Sigmoid colon (tissue), 7 donors: ENCODE results near the gene SYNGAP1. TPM values are rescaled to one million over a fixed set of nuclear protein-coding genes. Genes with fewer than 3 reads are reported as not detected.

Experiments
- DNase-seq: peaks from one replicate; pipeline ENCODE4 v3.0.0-alpha.2; 2019
- H3K27ac ChIP-seq, 4 donors: fragments of 200-600 bp; sonication (generic); one replicate each; pipeline ENCODE4 v1.5.1; 2016 to 2019; ENCODE audit warnings: mild to moderate bottlenecking in 1 of 4
- H3K27me3 ChIP-seq, 3 donors: fragments of 200-600 bp; sonication (generic); one replicate each; pipeline ENCODE4 v1.5.1; 2019; ENCODE audit warnings: mild to moderate bottlenecking in 1 of 3
- H3K36me3 ChIP-seq, 4 donors: fragments of 200-600 bp; sonication (generic); one replicate each; pipeline ENCODE4 v1.5.1; 2016 to 2019
- H3K4me1 ChIP-seq, 4 donors: fragments of 200-600 bp; sonication (generic); one replicate each; pipeline ENCODE4 v1.5.1; 2017 to 2019
- H3K4me3 ChIP-seq, 4 donors: fragments of 200-600 bp; sonication (generic); one replicate each; pipeline ENCODE4 v1.5.1; 2017 to 2019; ENCODE audit warnings: mild to moderate bottlenecking in 2 of 4, moderate library complexity in 1 of 4
- H3K9me3 ChIP-seq, 4 donors: fragments of 200-600 bp in 3 of 4; sonication (generic) in 3 of 4; one replicate each; pipeline versions ENCODE4 v1.5.1 to v1.6.1; 2013 to 2019
- EP300 ChIP-seq, 4 donors: sonication (generic); formaldehyde crosslinking; IDR thresholded peaks; one replicate each; pipeline ENCODE4 v1.6.1; 2017; ENCODE audit warnings: antibody characterized with exemption in 4 of 4
- POLR2A ChIP-seq, 2 donors: fragments of 450-650 bp; IDR thresholded peaks; one replicate each; pipeline ENCODE4 v1.6.1; 2016; ENCODE audit warnings: antibody characterized with exemption in 2 of 2, mild to moderate bottlenecking in 2 of 2, moderate library complexity in 2 of 2
- POLR2AphosphoS5 ChIP-seq, 4 donors: sonication (generic); formaldehyde crosslinking; IDR thresholded peaks; one replicate each; pipeline ENCODE4 v1.6.1; 2017; ENCODE audit warnings: antibody characterized with exemption in 4 of 4
- WGBS, 2 donors: extraction: QIAGEN DNeasy Blood & Tissue Kit; methylation state at CpG; one replicate each; pipeline ENCODE4 v1.1.7; 2013; 5-methylcytosine and 5-hydroxymethylcytosine counted together
- intact Hi-C: fragments of 100-400 bp; cut with DNase I; formaldehyde crosslinking; loops from one replicate; pipeline ENCODE4 v1.15.1; 2023
- polyA plus RNA-seq, 3 donors: library from polyadenylated mRNA; stranded (reverse); fragments of 200-250 nt; gene quantifications; one replicate each; pipeline ENCODE4 v1.2.3, GENCODE V29; 2013
- total RNA-seq, 4 donors: library from RNA; depleted of rRNA; stranded (reverse); fragments of >200 nt; gene quantifications; one replicate each; pipeline ENCODE4 v1.1.0, GENCODE V29; 2016
- TF ChIP-seq, protein P1 (sequence below), 4 experiments: fragments of 450-650 bp in 3 of 4; fragments of 200-600 bp in 1 of 4; IDR thresholded peaks; one replicate each; pipeline ENCODE4 v1.5.1; 2016 to 2019; ENCODE audit warnings: antibody characterized with exemption in 4 of 4, mild to moderate bottlenecking in 3 of 4, moderate library complexity in 2 of 4
- donor health status: healthy with polysubstance abuse.
- donor health status: Bipolar disorder and iron deficiency.
- donor health status: healthy.

SYNGAP1 gene
- total and polyA plus RNA-seq, 7 donors = 0.92 to 24.6 (median 9.9) TPM

DNA sequence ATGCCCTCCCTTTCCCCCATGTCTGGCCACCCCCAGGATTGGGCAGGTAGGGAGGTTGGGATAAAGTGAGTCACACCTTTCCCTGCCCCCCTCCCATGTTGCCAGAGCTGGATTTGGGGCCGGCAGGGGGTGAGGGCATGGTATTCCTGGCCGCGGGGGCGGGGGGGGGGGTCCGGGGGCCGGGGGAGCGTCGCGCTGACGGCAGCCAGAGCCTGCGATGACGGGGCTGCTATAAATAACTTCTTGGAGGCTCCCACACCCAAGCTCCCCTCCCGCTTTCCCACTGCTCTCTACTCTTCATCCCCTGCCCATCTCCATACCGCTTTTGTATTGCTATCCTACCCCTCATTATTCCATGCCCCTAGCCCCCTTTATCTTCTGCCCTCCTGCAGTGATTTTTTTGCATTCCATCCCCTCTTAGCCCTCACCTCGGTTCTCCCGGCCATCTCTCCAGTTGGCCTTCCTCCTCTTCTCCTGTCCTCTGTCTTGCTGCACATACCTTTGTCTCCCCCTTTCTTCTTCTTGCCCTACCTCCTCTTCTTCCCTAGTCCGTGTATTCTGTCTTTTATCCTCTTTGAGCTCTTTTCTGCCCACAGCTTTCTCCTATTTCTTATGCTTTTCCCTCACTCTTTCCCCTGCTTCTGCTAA is 13.8 kb downstream of the SYNGAP1 start:
- Histone ChIP-seq H3K36me3 (peaks cover 21 to 37% (median 28%) of the 10 kb centered on the region in 4 donors), H3K4me3 (no peak overlapping the region), H3K9me3 (no peaks in the 10 kb centered on the region), H3K27ac (peak overlapping the region in 3 of 4 donors; percentile 74 to 91 (median 80)), H3K4me1 (peaks cover 0 to 53% (median 48%) of the 10 kb centered on the region in 4 donors), H3K27me3 (no peaks in the 10 kb centered on the region)
- TF ChIP-seq EP300 (IDR thresholded peaks at IDR 0.05) (no peak), POLR2AphosphoS5 (IDR thresholded peaks at IDR 0.05) (peak in 1 of 4 donors; percentile 23)
- intact Hi-C loops = no loop called here
- 50 to 72% methylated on average over 16 of the region's 17 CpGs for WGBS, 2 donors
- DNase-seq = peak; percentile 82

- H3K36me3 ChIP-seq = peaks cover 21 to 46% (median 30%) of the 10 kb centered on the region in 4 donors
- 87 to 94% methylated on average over 4 of the region's 4 CpGs for WGBS, 2 donors
- H3K27me3 ChIP-seq = no peaks in the 10 kb centered on the region
Measured at GRCh38 chr6:33434961-33435360, 15.1 kb downstream of the SYNGAP1 start.

DNA sequence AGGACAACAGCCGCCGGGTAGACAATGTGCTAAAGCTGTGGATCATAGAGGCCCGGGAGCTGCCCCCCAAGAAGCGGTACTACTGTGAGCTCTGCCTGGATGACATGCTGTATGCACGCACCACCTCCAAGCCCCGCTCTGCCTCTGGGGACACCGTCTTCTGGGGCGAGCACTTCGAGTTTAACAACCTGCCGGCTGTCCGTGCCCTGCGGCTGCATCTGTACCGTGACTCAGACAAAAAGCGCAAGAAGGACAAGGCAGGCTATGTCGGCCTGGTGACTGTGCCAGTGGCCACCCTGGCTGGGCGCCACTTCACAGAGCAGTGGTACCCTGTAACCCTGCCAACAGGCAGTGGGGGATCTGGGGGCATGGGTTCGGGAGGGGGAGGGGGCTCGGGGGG is 17.8 kb downstream of the SYNGAP1 start:
- Histone ChIP-seq H3K9me3 (no peaks in the 10 kb centered on the region), H3K27ac (no peak overlapping the region), H3K4me1 (peaks cover 0 to 18% (median 15%) of the 10 kb centered on the region in 4 donors), H3K36me3 (peaks cover 26 to 72% (median 34%) of the 10 kb centered on the region in 4 donors), H3K4me3 (no peak overlapping the region), H3K27me3 (no peaks in the 10 kb centered on the region)
- intact Hi-C loops = no loop called here
- WGBS, 2 donors = 95 to 96% methylated on average over 18 of the region's 18 CpGs
- DNase-seq = no peak
- no peak for TF ChIP-seq POLR2AphosphoS5 (IDR thresholded peaks at IDR 0.05)
- no peak for TF ChIP-seq EP300 (IDR thresholded peaks at IDR 0.05)
- TF ChIP-seq POLR2A (IDR thresholded peaks at IDR 0.05) = no peak
- TF ChIP-seq, protein P1, sequence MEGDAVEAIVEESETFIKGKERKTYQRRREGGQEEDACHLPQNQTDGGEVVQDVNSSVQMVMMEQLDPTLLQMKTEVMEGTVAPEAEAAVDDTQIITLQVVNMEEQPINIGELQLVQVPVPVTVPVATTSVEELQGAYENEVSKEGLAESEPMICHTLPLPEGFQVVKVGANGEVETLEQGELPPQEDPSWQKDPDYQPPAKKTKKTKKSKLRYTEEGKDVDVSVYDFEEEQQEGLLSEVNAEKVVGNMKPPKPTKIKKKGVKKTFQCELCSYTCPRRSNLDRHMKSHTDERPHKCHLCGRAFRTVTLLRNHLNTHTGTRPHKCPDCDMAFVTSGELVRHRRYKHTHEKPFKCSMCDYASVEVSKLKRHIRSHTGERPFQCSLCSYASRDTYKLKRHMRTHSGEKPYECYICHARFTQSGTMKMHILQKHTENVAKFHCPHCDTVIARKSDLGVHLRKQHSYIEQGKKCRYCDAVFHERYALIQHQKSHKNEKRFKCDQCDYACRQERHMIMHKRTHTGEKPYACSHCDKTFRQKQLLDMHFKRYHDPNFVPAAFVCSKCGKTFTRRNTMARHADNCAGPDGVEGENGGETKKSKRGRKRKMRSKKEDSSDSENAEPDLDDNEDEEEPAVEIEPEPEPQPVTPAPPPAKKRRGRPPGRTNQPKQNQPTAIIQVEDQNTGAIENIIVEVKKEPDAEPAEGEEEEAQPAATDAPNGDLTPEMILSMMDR (IDR thresholded peaks at IDR 0.05) = no peak

More at GRCh38 chr6:33434961-33435360, 15.1 kb downstream of the SYNGAP1 start:
- Histone ChIP-seq H3K27ac (no peak overlapping the region), H3K4me3 (no peak overlapping the region), H3K4me1 (peaks cover 0 to 44% (median 41%) of the 10 kb centered on the region in 4 donors), H3K9me3 (no peaks in the 10 kb centered on the region)
- TF ChIP-seq POLR2AphosphoS5 (IDR thresholded peaks at IDR 0.05) (no peak), POLR2A (IDR thresholded peaks at IDR 0.05) (no peak), EP300 (IDR thresholded peaks at IDR 0.05) (no peak)
- TF ChIP-seq, protein P1 (IDR thresholded peaks at IDR 0.05) = no peak
- no peak for DNase-seq
- intact Hi-C loops = no loop called here

GRCh38 chr6:33438978-33439594 is 19.2 kb downstream of the SYNGAP1 start:
- Histone ChIP-seq H3K9me3 (no peaks in the 10 kb centered on the region), H3K4me1 (peaks cover 0 to 5% (median 1%) of the 10 kb centered on the region in 4 donors), H3K27me3 (no peaks in the 10 kb centered on the region), H3K4me3 (no peak overlapping the region), H3K36me3 (peaks cover 26 to 84% (median 45%) of the 10 kb centered on the region in 4 donors), H3K27ac (no peak overlapping the region)
- peak; percentile 11 for DNase-seq
- intact Hi-C loops = no loop called here
- TF ChIP-seq POLR2A (IDR thresholded peaks at IDR 0.05) (no peak), EP300 (IDR thresholded peaks at IDR 0.05) (no peak), POLR2AphosphoS5 (IDR thresholded peaks at IDR 0.05) (no peak)
- TF ChIP-seq, protein P1 (IDR thresholded peaks at IDR 0.05) = no peak
- WGBS, 2 donors = 97 to 98% methylated on average over 3 of the region's 3 CpGs

DNA sequence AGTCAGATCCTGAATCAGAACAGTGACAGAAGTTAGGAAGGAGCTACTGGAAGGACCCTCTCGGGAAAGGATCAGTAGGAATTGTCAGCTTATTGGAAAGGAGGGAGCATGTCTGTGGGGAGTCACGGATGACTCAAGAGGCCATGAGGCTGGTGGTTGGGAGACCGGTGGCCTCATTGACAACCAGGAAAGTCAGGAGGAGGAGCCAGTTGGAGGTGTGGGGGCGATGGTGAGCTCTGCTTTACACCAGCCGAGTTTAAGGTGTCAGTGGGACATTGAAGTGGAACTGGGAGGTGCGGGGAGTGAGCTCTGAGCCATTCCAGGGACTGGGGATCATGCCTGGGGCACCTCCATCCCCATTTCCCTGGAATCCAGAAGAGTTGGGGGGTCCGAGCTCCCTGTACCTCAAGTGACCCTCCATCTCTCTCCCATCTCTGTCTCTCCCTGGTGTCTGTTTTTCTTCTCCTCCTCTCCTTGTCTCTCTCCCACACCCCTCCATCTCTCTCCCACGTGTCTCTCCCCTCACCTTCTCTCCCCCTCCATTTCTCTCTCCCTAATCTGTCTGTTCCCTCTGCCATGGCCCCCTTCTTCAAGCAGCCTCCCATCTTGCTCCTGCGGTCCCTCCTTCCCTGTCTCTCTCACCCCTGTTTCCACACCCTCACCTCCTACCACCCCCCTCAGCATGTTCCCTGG is 20.2 kb downstream of the SYNGAP1 start:
- H3K4me1 ChIP-seq = no peaks in the 10 kb centered on the region
- intact Hi-C loops = no loop called here
- 77 to 82% methylated on average over 9 of the region's 9 CpGs for WGBS, 2 donors
- DNase-seq = peak; percentile 48
- H3K36me3 ChIP-seq = peaks cover 24 to 93% (median 47%) of the 10 kb centered on the region in 4 donors
- TF ChIP-seq, protein P1 (IDR thresholded peaks at IDR 0.05) = no peak
- TF ChIP-seq POLR2A (IDR thresholded peaks at IDR 0.05) (no peak), POLR2AphosphoS5 (IDR thresholded peaks at IDR 0.05) (no peak), EP300 (IDR thresholded peaks at IDR 0.05) (no peak)
- H3K9me3 ChIP-seq = no peaks in the 10 kb centered on the region
- no peak overlapping the region for H3K27ac ChIP-seq
- no peak overlapping the region for H3K4me3 ChIP-seq
- no peaks in the 10 kb centered on the region for H3K27me3 ChIP-seq
